ENCODE results near the gene CDH11.

Gene CDH11

DNA sequence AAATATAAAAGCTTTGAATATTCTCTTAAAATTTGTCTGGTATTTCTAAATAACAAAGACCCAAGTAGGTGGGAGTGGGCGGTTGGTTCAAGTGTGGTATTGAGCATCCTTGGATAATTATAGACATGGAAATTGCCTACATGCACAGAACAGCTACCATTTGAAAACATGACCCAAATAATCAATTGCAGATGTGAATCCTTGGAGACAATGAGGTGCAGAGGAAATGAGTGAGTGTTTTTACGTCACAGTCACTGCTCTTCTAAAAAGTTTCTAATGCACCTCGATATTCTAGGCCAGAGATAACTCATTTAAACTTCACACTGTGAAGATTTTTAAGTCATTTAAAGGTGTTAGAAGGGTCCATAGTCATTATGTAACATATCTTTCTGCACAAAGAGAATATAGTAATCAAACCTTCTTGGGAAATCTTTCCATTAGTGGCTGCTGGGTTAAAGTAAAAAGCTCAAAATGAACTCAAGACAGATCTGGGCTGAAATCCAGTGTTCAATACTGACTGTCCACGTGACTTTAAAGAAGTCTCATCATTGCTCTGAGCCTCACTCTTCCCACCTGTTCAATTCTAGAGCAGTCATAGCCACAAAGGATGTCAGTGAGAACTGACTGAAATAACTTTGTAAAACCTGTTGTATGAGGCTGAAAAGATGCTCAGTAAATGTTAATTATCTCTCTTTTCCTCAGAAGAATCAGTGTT, 144.5 kb downstream of the CDH11 start:
- DNase-seq (ENCODE audit: low spot score): no peak

- DNase-seq (ENCODE audit: low spot score): no peak
Observed at GRCh38 chr16:64975821-64976220, 146.0 kb downstream of the CDH11 start.

- DNase-seq (ENCODE audit: low spot score): no peak
Observed at GRCh38 chr16:64974381-64974780, 147.5 kb downstream of the CDH11 start.

DNA sequence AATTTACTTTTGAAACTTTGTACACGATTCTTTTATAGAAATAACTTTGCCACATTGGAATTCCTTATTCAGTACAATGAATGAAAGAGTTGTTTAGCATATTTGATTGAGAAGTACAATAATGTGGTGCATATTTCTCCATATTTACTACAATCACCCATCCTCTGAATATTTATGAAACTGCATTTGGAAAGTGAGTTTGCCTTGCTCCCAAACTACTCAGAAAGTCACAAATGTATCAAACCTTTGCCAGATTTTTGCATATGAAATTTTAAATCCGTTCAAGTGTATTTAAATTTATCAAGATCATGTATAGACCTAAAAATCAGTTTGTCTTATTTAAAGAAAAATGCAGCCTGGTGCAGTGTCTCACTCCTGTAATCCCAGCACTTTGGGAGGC, 148.7 kb downstream of the CDH11 start:
- DNase-seq (ENCODE audit: low spot score): no peak

- DNase-seq (ENCODE audit: low spot score): no peak
Observed at GRCh38 chr16:64971171-64971570, 150.7 kb downstream of the CDH11 start.

- no peak for DNase-seq (ENCODE audit: low spot score)
Observed at GRCh38 chr16:64969221-64969620, 152.6 kb downstream of the CDH11 start.

DNA sequence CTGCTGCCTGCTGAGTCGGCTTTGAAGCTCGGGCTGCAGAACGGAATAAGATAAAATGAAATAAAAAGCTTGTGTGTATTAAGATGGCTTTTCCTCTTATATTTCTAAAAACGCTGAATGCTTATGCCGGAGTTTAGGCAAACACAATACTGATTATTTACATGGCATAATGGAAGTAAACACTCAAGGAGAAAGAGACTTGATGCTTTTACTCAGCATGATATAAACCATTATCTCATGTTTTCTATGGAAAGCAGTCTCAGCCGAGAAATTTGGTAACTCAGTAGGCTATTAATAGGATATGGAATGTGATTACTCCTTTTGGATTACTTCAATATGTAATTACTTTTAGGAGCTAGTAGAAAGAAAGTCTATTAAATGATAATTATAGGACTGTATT, 153.3 kb downstream of the CDH11 start:
- no peak for DNase-seq (ENCODE audit: low spot score)

DNA sequence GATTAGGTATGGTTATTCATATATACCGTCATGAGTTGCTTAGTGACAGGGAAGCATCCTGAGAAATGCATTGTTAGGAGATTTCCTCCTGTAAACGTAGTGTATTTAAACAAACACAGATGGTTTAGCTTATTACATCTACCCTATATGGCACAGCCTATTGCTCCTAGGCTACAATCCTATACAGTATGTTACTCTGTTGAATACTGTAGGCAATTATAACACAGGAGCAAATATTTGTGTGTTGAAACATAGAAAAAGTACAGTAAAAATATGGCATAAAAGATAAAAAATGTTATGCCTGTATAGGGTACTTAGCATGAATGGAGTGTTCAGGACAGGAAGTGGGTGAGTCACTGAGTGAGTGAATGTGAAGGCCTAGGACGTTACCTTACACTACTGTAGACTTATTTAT, 157.7 kb downstream of the CDH11 start:
- DNase-seq (ENCODE audit: low spot score): no peak

GRCh38 chr16:64962786-64963185, 159.1 kb downstream of the CDH11 start:
- DNase-seq (ENCODE audit: low spot score): no peak

DNA sequence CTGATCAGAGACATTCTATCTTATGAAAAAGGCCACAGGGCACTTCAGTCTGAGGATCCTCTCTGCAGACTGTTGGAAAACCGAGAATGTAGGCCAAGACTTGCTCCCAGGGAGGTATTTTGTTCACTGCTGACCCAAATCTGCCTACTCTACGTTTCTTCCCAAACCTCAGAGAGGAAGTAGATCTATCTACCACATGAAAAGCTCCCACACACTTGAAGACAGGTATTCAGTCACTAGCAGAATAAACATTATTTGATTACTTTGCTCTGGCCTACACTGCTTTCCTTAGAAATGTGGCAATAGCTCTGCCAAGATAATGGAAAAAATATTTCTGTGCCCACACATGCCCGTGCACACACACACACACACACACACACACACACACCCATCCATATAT, 164.6 kb downstream of the CDH11 start:
- DNase-seq (ENCODE audit: low spot score): no peak

DNA sequence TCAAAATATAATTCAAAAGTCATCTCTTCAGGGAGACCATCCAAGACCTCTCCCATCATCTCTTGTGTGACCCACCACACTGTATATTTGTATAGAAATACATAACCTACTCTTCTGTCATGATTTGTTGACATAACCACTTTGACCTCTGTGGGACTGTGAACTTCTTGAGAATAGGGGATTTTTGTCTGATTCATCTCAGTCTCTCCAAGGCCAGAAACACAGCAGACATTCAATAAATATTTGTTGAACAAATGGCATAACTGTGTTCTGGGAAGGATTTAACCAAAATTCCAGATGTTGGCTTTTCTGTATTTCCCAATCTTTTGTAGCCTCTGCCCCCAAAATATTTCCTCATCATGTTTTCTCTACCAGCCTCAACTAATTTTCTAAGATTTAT, 169.7 kb downstream of the CDH11 start:
- no peak for DNase-seq (ENCODE audit: low spot score)

- no peak for DNase-seq (ENCODE audit: low spot score)
Observed at GRCh38 chr16:64951193-64951592, 170.7 kb downstream of the CDH11 start.

GRCh38 chr16:64950731-64951130, 171.1 kb downstream of the CDH11 start:
- no peak for DNase-seq (ENCODE audit: low spot score)

- DNase-seq (ENCODE audit: low spot score): no peak
Observed at GRCh38 chr16:64950262-64950661, 171.6 kb downstream of the CDH11 start.

GRCh38 chr16:64948056-64948455, 173.8 kb downstream of the CDH11 start:
- DNase-seq (ENCODE audit: low spot score): no peak

- no peak for DNase-seq (ENCODE audit: low spot score)
Observed at GRCh38 chr16:64947651-64948050, 174.2 kb downstream of the CDH11 start.

- no peak for DNase-seq (ENCODE audit: low spot score)
Observed at GRCh38 chr16:64933885-64934284, 188.0 kb downstream of the CDH11 start.

DNA sequence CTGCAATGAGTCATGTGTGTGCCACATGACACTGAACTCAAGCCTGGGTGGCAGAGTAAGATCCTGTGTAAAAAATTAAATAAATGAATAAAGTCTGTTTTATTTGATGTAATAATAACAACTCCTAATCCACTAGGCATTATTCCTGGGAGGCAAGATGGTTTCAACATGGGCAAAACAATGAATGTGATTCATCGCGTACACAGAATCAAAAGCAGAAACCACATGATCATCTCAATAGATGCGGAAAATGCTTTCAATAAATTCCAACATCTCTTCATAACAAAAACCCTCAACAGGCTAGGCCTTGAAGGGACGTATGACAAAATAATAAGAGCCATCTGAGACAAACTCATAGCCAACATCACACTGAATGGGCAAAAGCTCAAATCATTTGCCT, 195.4 kb downstream of the CDH11 start:
- no peak for DNase-seq (ENCODE audit: low spot score)

- DNase-seq (ENCODE audit: low spot score): no peak
Observed at GRCh38 chr16:64925166-64925565, 196.7 kb downstream of the CDH11 start.

- DNase-seq (ENCODE audit: low spot score): no peak
Observed at GRCh38 chr16:64924086-64924485, 197.8 kb downstream of the CDH11 start.

GRCh38 chr16:64919929-64920607, 201.8 kb downstream of the CDH11 start:
- DNase-seq (ENCODE audit: low spot score): no peak

DNA sequence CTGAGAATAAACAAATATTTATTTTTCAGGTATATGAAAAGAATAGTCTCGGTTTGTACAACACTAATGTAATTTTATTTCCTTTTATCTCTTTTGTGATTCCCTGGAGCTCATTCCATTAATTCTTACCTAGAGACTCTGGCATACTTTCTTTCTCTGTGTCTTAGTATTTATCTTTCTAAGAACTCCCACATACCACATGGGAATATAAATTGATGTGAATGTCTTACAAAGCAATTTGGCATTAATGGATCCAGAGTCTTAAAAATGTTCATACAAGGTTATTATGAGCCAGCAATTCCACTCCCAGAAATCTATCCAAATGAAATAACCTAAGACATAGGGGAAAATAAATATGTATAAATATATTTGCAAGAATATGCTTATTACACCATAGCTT, 202.7 kb downstream of the CDH11 start:
- no peak for DNase-seq (ENCODE audit: low spot score)

DNA sequence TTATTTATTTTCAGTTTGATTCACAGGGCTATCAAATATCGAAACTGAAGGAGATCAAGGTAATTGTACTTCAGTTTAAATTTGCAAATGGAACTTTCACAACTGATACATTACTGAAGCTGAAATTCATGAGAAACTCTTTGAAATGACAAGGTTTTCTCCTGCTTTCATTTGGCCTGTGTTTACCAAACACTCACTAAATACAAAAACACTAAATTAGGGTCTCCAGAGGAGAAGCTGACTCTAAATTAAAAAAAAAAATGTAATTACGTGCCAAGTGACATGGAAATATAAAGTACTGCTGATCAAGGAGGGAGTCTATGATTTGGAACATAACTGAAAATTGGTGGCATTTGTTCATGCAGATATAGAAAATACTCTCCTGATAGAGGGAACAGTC, 205.8 kb downstream of the CDH11 start:
- no peak for DNase-seq (ENCODE audit: low spot score)

DNA sequence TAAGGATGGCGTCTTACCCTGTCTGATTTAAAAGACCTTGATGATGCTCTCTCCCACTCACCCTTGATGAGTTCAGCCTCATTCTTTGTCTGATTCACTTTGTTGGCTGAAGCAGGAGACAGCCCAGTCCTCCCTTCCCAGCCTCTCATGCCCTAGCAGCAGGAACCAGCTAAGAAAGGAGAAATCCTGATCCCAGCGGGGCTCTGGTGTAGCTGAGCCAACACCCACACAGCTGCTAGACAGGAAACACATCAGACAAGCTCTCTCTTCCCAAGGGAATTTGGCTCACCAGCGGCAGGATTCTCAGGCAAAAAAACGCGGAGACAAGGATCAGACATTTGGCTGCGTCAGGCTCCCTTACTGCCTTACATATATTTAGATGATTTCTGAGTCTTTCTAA, 211.5 kb downstream of the CDH11 start:
- no peak for DNase-seq (ENCODE audit: low spot score)
